PC-9 (cell line): ENCODE data around the gene CAVIN3. TPM values are rescaled to one million over a fixed set of nuclear protein-coding genes. Genes with fewer than 3 reads are reported as not detected.
A peak's percentile ranks its signal among the peaks of the same experiment; 100 is the strongest.

Experiments used
- Bru-seq: library from RNA; stranded (reverse); fragments of 400-500 nt; gene quantifications from one replicate; lab custom pipeline; 2021; lab: Mats Ljungman, UMichigan
- BruChase-seq, 2 experiments: library from RNA; stranded (reverse); fragments of 400-500 nt; gene quantifications; one replicate each; lab custom pipeline; 2021; lab: Mats Ljungman, UMichigan
- BruUV-seq: library from RNA; stranded (reverse); fragments of 400-500 nt; replicated peaks from 2 replicates; lab custom pipeline; 2021; lab: Mats Ljungman, UMichigan
- CTCF ChIA-PET: fragments of 300-600 bp; sonication (Branson Sonifier 250); formaldehyde crosslinking; loops from one replicate; lab custom pipeline; 2022; ENCODE audit warnings: antibody characterized with exemption; lab: Charles Lee
- POLR2A ChIA-PET: fragments of 300-600 bp; sonication (Branson Sonifier 250); formaldehyde crosslinking; loops from one replicate; lab custom pipeline; 2022; ENCODE audit warnings: antibody characterized with exemption; ENCODE audit not compliant: unreplicated experiment; lab: Charles Lee
- DNase-seq, 2 experiments: peaks; one replicate each; pipeline versions ENCODE4 v3.0.0 to v3.0.0-alpha.2; 2015 to 2022; ENCODE audit warnings: mixed read lengths in 1 of 2
- H2AFZ ChIP-seq: fragments of 200-600 bp; sonication (generic); 2 replicates; pipeline ENCODE4 v1.8.1; 2017; ENCODE audit warnings: antibody characterized with exemption
- H3F3A ChIP-seq: fragments of 200-600 bp; sonication (generic); 2 replicates; pipeline ENCODE4 v1.8.1; 2017; ENCODE audit warnings: antibody characterized with exemption, mild to moderate bottlenecking, low read depth; ENCODE audit not compliant: insufficient read depth
- H3K27ac ChIP-seq: fragments of 200-600 bp; sonication (generic); 2 replicates; pipeline ENCODE4 v1.6.1; 2016; ENCODE audit warnings: mixed run types
- H3K27me3 ChIP-seq: fragments of 200-600 bp; sonication (generic); 2 replicates; pipeline ENCODE4 v1.6.1; 2016; ENCODE audit warnings: low read depth, mixed run types; ENCODE audit not compliant: insufficient read depth
- H3K36me3 ChIP-seq: fragments of 200-600 bp; sonication (generic); 2 replicates; pipeline ENCODE4 v1.6.1; 2016; ENCODE audit warnings: low read depth, mixed run types
- H3K4me1 ChIP-seq: fragments of 200-600 bp; sonication (generic); replicated peaks from 2 replicates; pipeline ENCODE4 v1.6.1; 2016; ENCODE audit warnings: mixed run types; ENCODE audit not compliant: insufficient read depth
- H3K4me2 ChIP-seq: fragments of 200-600 bp; sonication (generic); 2 replicates; pipeline ENCODE4 v1.6.1; 2017; ENCODE audit warnings: mixed run types
- H3K4me3 ChIP-seq: fragments of 200-600 bp; sonication (generic); 2 replicates; pipeline ENCODE4 v1.6.1; 2016; ENCODE audit warnings: mixed run types
- H3K79me2 ChIP-seq: fragments of 200-600 bp; sonication (generic); 2 replicates; pipeline ENCODE4 v1.6.1; 2017; ENCODE audit warnings: low read depth, mixed run types
- H3K9me2 ChIP-seq: fragments of 200-600 bp; sonication (generic); 2 replicates; pipeline ENCODE4 v1.8.1; 2017; ENCODE audit warnings: mild to moderate bottlenecking; ENCODE audit not compliant: insufficient read depth
- H3K9me3 ChIP-seq: fragments of 200-600 bp; sonication (generic); 2 replicates; pipeline ENCODE4 v1.8.1; 2016; ENCODE audit warnings: low read depth; ENCODE audit not compliant: insufficient read depth
- H4K20me1 ChIP-seq: fragments of 200-600 bp; sonication (generic); 2 replicates; pipeline ENCODE4 v1.8.1; 2017; ENCODE audit not compliant: insufficient read depth
- CTCF ChIP-seq: fragments of 200-600 bp; sonication (generic); conservative IDR thresholded peaks from 2 replicates; pipeline ENCODE4 v1.6.1; 2017; ENCODE audit warnings: mixed run types, antibody characterized with exemption, mild to moderate bottlenecking, moderate library complexity
- EZH2 ChIP-seq: fragments of 200-600 bp; sonication (generic); IDR thresholded peaks from 2 replicates; pipeline ENCODE4 v1.8.0; 2017; ENCODE audit warnings: antibody characterized with exemption, low read depth
- intact Hi-C: fragments of 100-400 bp; cut with micrococcal nuclease; formaldehyde crosslinking; loops from one replicate; pipeline ENCODE4 v1.10.0; 2022; ENCODE audit not compliant: unreplicated experiment
- long read RNA-seq: library from polyadenylated mRNA; stranded (forward); transcript quantifications from one replicate; pipeline ENCODE4 v2.0.0, GENCODE V29; 2022
- total RNA-seq: library from RNA; stranded (reverse); gene quantifications from 2 replicates; pipeline ENCODE4 v1.2.3, GENCODE V29; 2021

Gene CAVIN3
- total RNA-seq, result 25.7 and 26.0 TPM in 2 replicates
- Bru-seq, nascent RNA, result percentile 58 among the genes with signal in this experiment
- percentile 51 among the genes with signal in this experiment for BruChase-seq, experiment 1, labeled RNA remaining after a 2-hour chase
- BruChase-seq, experiment 2, labeled RNA remaining after a 6-hour chase, result percentile 76 among the genes with signal in this experiment
- long read RNA-seq, transcript CAVIN3-201 (2 exons, 1,174 nt), result major isoform, 102 of 111 reads
- long read RNA-seq, partial matches to known transcripts, result 0 of 111 reads
- long read RNA-seq, other reads (novel, unspliced or antisense), result 8 of 111 reads

GRCh38 chr11:6320411-6321155 is at the start of gene CAVIN3:
Gene CAVIN3, minus strand, starts transcription at chr11:6320501. Its CDS starts 25 bp downstream, at chr11:6320476.
- peak within 1 kb of the TSS; percentile 46 for H3K4me3 ChIP-seq
- H3K4me2 ChIP-seq, result peak within 1 kb of the TSS; percentile 68
- H4K20me1 ChIP-seq, result no peaks in the 10 kb centered on the region
- peak in 1 of 2 experiments; percentile 67 for DNase-seq
- H3K27me3 ChIP-seq, result no peaks in the 10 kb centered on the region
- no peak within 1 kb of the TSS for H3K27ac ChIP-seq
- H3K36me3 ChIP-seq, result no peaks in the 10 kb centered on the region
- H3K79me2 ChIP-seq, result no peaks in the 10 kb centered on the region
- no peaks in the 10 kb centered on the region for H3K9me3 ChIP-seq
- ChIA-PET CTCF (no interaction called here), POLR2A (interaction anchor here (0.6 kb wide), 2 partner anchors 33 to 86 kb away, joined by 3 read pairs; partner anchors contain the start of gene FHIP1B)
- TF ChIP-seq EZH2 (no peak), CTCF (no peak)
- no peaks in the 10 kb centered on the region for H3K4me1 ChIP-seq
- no peaks in the 10 kb centered on the region for H3K9me2 ChIP-seq
- BruUV-seq, result no TSS peak
- peak within 1 kb of the TSS; percentile 69 for H2AFZ ChIP-seq
- intact Hi-C loops, result no loop called here
- H3F3A ChIP-seq, result no peaks in the 10 kb centered on the region

- BruUV-seq, result no TSS peak
- Histone ChIP-seq H4K20me1 (no peaks in the 10 kb centered on the region), H3K4me1 (no peaks in the 10 kb centered on the region), H2AFZ (no peak overlapping the region), H3K27ac (no peak overlapping the region), H3K4me3 (no peak overlapping the region), H3K9me2 (no peaks in the 10 kb centered on the region), H3K27me3 (peaks cover 5% of the 10 kb centered on the region; the same call in 1 of the 2 replicates), H3K4me2 (no peak overlapping the region), H3K36me3 (no peaks in the 10 kb centered on the region), H3K79me2 (no peaks in the 10 kb centered on the region), H3F3A (no peaks in the 10 kb centered on the region), H3K9me3 (no peaks in the 10 kb centered on the region)
- TF ChIP-seq EZH2, result no peak
- no peak for TF ChIP-seq CTCF
- CTCF ChIA-PET, result no interaction called here
- POLR2A ChIA-PET, result no interaction called here
- intact Hi-C loops, result no loop called here
- no peak for DNase-seq
Measured at GRCh38 chr11:6365659-6366058, 45.4 kb upstream of the CAVIN3 start.

GRCh38 chr11:6362873-6363678 is 42.8 kb upstream of the CAVIN3 start:
- intact Hi-C loops, result no loop called here
- POLR2A ChIA-PET, result no interaction called here

More at GRCh38 chr11:6362873-6363678, 42.8 kb upstream of the CAVIN3 start:
- Histone ChIP-seq H3K27ac (no peak overlapping the region), H3K27me3 (peaks cover 5% of the 10 kb centered on the region; the same call in 1 of the 2 replicates), H3K9me3 (no peaks in the 10 kb centered on the region), H2AFZ (no peak overlapping the region), H3K79me2 (no peaks in the 10 kb centered on the region), H3F3A (no peaks in the 10 kb centered on the region), H3K4me3 (no peak overlapping the region), H3K4me2 (no peak overlapping the region), H3K9me2 (no peaks in the 10 kb centered on the region), H3K36me3 (no peaks in the 10 kb centered on the region), H4K20me1 (no peaks in the 10 kb centered on the region), H3K4me1 (no peaks in the 10 kb centered on the region)
- CTCF ChIA-PET, result interaction anchor here (0.6 to 1.5 kb wide), 6 partner anchors 21 to 1108 kb away, joined by 3 to 7 read pairs (median 3); no protein-coding TSS in a partner anchor
- TF ChIP-seq CTCF (peak; percentile 70), EZH2 (no peak)
- no TSS peak for BruUV-seq
- peak in 1 of 2 experiments; percentile 61 for DNase-seq
